GM19099 (cell line): Measurements from ENCODE around the gene PHF1.

Source experiments
- POLR2A ChIP-seq: IDR thresholded peaks from 3 replicates; pipeline ENCODE4 v1.6.1; 2011; ENCODE audit warnings: low read depth; ENCODE audit not compliant: insufficient read length; ENCODE audit errors: extremely low read depth

PHF1 gene

GRCh38 chr6:33426590-33427511 lies 16.0 kb downstream of the PHF1 start:
- TF ChIP-seq POLR2A: no peak

- TF ChIP-seq POLR2A: no peak
These were observed 16.9 kb downstream of the PHF1 start for GRCh38 chr6:33427585-33428223.

GRCh38 chr6:33428224-33428965 lies 17.6 kb downstream of the PHF1 start:
- TF ChIP-seq POLR2A: no peak

GRCh38 chr6:33428966-33429749 lies 18.3 kb downstream of the PHF1 start:
- no peak for TF ChIP-seq POLR2A

- no peak for TF ChIP-seq POLR2A
These were observed 18.9 kb downstream of the PHF1 start for GRCh38 chr6:33429750-33430052.

GRCh38 chr6:33430334-33430733 lies 19.5 kb downstream of the PHF1 start:
- TF ChIP-seq POLR2A: peak; percentile 10

- peak; percentile 29 for TF ChIP-seq POLR2A
These were observed 20.4 kb downstream of the PHF1 start for GRCh38 chr6:33430991-33431879.

GRCh38 chr6:33431880-33432541 lies 21.2 kb downstream of the PHF1 start:
- no peak for TF ChIP-seq POLR2A

- no peak for TF ChIP-seq POLR2A
These were observed 21.7 kb downstream of the PHF1 start for GRCh38 chr6:33432546-33432945.

- no peak for TF ChIP-seq POLR2A
These were observed 22.3 kb downstream of the PHF1 start for GRCh38 chr6:33433001-33433543.

- no peak for TF ChIP-seq POLR2A
These were observed 22.9 kb downstream of the PHF1 start for GRCh38 chr6:33433544-33434191.

GRCh38 chr6:33434961-33435360 lies 24.1 kb downstream of the PHF1 start:
- no peak for TF ChIP-seq POLR2A

GRCh38 chr6:33437666-33438065 lies 26.9 kb downstream of the PHF1 start:
- no peak for TF ChIP-seq POLR2A

- no peak for TF ChIP-seq POLR2A
These were observed 28.3 kb downstream of the PHF1 start for GRCh38 chr6:33438978-33439594.
